Measurements from ENCODE around the gene HSD3B7.
A peak's percentile ranks its signal among the peaks of the same experiment; 100 is the strongest.
"Not testable (repeated sequence)": the region's sequence is repeated elsewhere in the genome, so short reads cannot be mapped to it uniquely, and the experiment has no call there.

HSD3B7 gene

GRCh38 chr16:31010585-31011325, 25.7 kb downstream of the HSD3B7 start, which contains the start of gene STX1B:
Gene STX1B, minus strand, starts transcription at chr16:31010638. Its CDS starts 242 bp downstream, at chr16:31010396.
- peak within 1 kb of the TSS; percentile 52 for H3K4me3 ChIP-seq (ENCODE audit: low read depth, low read length)
- no peak for DNase-seq (ENCODE audit: low read depth)

DNA sequence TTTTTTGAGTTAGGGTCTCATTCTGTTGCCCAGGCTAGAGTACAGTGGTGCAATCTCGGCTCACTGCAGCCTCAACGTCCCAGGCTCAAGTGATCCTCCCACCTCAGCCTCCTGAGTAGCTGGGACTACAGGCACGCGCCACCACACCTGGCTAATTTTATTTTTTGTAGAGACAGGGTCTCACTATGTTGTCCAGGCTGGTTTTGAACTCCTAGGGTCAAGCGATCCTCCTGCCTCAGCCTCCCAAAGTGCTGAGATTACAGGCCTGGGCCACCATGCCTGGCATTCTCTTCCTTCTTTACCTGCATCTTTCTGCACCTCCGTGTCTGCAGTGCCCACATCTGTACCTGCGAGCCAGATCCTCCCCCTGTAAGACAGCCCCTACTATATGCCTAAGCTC, 26.8 kb downstream of the HSD3B7 start:
- not testable (repeated sequence) for H3K4me3 ChIP-seq (ENCODE audit: low read depth, low read length)

GRCh38 chr16:31013292-31013691, 28.3 kb downstream of the HSD3B7 start:
- not testable (repeated sequence) for H3K4me3 ChIP-seq (ENCODE audit: low read depth, low read length); DNase-seq (ENCODE audit: low read depth)

More for the DNA sequence above, 26.8 kb downstream of the HSD3B7 start:
- not testable (repeated sequence) for DNase-seq (ENCODE audit: low read depth)

GRCh38 chr16:31016018-31016417, 31.0 kb downstream of the HSD3B7 start:
- DNase-seq (ENCODE audit: low read depth): no peak

GRCh38 chr16:31017756-31018155, 32.7 kb downstream of the HSD3B7 start:
- not testable (repeated sequence) for H3K4me3 ChIP-seq (ENCODE audit: low read depth, low read length); DNase-seq (ENCODE audit: low read depth)

More at GRCh38 chr16:31016018-31016417, 31.0 kb downstream of the HSD3B7 start:
- no peak overlapping the region for H3K4me3 ChIP-seq (ENCODE audit: low read depth, low read length)

- DNase-seq (ENCODE audit: low read depth): no peak
- no peak overlapping the region for H3K4me3 ChIP-seq (ENCODE audit: low read depth, low read length)
Observed at GRCh38 chr16:31020536-31020935, 35.5 kb downstream of the HSD3B7 start.

- no peak overlapping the region for H3K4me3 ChIP-seq (ENCODE audit: low read depth, low read length)
- DNase-seq (ENCODE audit: low read depth): no peak
Observed at GRCh38 chr16:31022544-31023251, 37.7 kb downstream of the HSD3B7 start.

DNA sequence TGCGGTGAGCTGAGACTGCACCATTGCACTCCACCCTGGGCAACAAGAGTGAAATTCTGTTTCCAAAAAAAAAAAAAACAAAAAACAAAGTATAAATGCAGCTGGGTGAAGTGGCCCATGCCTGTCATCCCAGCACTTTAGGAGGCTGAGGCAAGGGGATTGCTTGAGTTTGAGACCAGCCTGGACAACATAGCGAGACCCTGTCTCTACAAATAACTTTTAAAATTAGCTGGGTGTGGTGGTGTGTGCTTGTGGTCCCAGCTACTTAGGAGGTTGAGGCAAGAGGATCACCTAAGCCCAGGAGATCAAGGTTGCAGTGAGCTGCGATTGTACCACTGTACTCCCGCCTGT, 38.2 kb downstream of the HSD3B7 start:
- H3K4me3 ChIP-seq (ENCODE audit: low read depth, low read length): no peak overlapping the region
- no peak for DNase-seq (ENCODE audit: low read depth)

DNA sequence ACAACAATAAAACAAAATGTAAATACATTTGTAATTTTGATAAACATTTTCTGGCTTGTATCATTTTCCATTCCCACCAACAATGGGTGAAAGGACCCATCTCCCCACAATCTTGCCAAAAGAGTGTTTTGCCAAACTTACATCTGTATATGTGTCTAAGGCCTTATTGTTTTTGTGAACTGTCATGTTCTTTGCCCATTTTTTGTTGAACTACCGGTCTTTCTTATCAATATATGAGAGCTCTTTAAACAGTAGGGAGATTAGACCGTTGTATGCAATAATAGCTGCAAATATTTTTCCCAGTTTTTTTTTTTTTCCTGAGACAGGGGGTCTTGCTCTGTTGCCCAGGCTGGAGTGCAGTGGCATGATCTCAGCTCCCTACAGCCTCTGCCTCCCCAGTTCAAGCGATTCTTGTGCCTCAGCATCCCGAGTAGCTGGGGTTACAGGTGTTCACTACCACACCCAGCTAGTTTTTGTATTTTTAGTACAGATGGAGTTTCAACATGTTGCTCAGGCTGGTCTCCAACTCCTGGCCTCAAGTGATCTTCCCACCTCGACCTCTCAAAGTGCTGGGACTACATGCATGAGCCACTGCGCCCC, 38.7 kb downstream of the HSD3B7 start:
- DNase-seq (ENCODE audit: low read depth): no peak
- no peak overlapping the region for H3K4me3 ChIP-seq (ENCODE audit: low read depth, low read length)

DNA sequence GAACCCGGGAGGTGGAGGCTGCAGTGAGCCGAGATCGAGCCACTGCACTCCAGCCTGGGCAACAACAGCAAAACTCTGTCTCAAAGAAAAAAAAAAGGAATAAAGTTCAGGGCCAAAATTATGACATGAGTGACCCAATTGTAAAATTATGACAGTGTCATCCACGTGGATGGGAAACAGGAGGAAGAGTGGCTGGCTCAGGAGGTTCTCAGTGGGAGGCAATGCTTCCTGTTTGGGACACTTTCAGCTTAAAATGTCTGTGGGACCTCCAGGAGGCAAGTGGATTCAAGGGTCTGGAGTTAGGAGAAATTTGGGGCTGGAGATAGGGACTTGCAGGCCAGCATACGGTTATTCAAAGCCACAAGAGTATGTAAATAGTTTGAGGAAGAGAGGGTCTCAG, 40.3 kb downstream of the HSD3B7 start:
- DNase-seq (ENCODE audit: low read depth): no peak
- no peak overlapping the region for H3K4me3 ChIP-seq (ENCODE audit: low read depth, low read length)

DNA sequence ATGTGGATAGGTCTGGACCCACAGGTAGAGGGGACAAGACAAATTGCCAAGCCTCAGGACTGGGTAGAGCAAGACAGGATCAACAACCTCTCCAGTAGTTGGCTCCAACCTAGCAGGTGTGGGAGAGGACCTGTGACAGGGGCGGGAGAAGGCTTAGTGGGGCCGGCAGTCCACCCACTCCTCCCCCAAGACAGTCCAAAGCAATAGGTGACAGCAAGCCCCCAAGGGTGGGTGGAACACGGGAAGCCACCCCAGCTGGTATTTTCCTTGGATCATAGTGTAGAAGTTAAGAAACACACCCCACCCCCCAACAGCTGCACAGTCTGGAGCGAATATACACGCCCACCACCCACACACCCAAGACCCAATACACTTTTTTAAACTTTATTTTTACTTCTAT, 44.3 kb downstream of the HSD3B7 start:
- no peak overlapping the region for H3K4me3 ChIP-seq (ENCODE audit: low read depth, low read length)
- no peak for DNase-seq (ENCODE audit: low read depth)

GRCh38 chr16:31031276-31031675, 46.3 kb downstream of the HSD3B7 start:
- no peak overlapping the region for H3K4me3 ChIP-seq (ENCODE audit: low read depth, low read length)
- DNase-seq (ENCODE audit: low read depth): no peak

DNA sequence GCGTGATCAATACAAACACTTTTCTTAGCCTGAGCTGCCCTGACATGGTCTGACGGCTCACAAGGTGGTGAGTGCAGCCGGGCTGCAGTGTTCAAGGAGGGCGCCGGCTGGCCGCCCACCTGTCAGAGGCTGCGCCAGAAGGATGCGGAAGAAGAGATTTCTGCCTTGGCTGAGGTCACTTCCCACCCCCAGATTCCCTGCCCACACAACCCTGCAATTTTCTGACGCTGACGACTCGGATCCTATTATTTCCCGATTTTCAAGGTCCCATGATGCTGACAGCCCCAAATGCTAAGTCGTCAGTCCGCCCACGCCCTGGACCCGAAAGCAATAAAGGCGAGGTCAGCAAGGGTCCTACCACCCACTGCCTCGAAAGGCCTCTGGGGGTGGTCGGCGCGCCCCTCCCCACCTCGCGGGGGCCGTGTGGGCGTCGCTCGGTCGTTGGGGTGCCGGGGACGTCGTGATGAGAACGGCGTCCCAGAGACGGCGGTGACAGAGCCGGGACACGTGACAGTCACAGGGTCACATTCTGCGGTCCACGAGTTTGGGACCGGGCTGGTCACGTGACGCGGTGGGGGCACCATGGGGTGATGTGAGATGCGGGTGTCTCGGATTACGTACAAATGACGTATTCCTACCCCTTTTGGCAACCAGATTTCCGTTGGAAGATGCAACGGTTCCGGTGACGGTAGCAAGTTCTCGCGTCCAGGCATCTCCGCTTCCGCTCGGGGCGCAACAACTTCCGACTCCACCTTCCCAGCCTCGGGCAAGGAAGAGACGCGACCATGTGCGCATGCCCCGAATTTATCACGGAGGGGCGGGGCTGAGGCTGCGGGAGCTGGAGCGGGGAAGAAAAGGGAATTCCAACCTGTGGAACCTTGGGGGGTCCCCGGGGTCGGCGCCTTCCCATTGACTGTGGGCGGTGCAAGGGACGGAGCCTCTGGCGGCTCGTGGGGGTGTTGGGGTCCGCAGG, 48.0 kb downstream of the HSD3B7 start, which contains the start of gene STX4:
Gene STX4 (plus strand): TSS at position 823 of the 973 bp plus-strand sequence. CDS start 248 bp downstream, outside the sequence.
- DNase-seq (ENCODE audit: low read depth): peak; percentile 84
- peak within 1 kb of the TSS; percentile 98 for H3K4me3 ChIP-seq (ENCODE audit: low read depth, low read length)

- H3K4me3 ChIP-seq (ENCODE audit: low read depth, low read length): peak overlapping the region; percentile 98
- DNase-seq (ENCODE audit: low read depth): peak; percentile 34
Observed at GRCh38 chr16:31033709-31034492, 48.9 kb downstream of the HSD3B7 start.

- no peak overlapping the region for H3K4me3 ChIP-seq (ENCODE audit: low read depth, low read length)
- no peak for DNase-seq (ENCODE audit: low read depth)
Observed at GRCh38 chr16:31036691-31037090, 51.7 kb downstream of the HSD3B7 start.
